ENCODE data around the gene BTN2A1.

BTN2A1 gene

DNA sequence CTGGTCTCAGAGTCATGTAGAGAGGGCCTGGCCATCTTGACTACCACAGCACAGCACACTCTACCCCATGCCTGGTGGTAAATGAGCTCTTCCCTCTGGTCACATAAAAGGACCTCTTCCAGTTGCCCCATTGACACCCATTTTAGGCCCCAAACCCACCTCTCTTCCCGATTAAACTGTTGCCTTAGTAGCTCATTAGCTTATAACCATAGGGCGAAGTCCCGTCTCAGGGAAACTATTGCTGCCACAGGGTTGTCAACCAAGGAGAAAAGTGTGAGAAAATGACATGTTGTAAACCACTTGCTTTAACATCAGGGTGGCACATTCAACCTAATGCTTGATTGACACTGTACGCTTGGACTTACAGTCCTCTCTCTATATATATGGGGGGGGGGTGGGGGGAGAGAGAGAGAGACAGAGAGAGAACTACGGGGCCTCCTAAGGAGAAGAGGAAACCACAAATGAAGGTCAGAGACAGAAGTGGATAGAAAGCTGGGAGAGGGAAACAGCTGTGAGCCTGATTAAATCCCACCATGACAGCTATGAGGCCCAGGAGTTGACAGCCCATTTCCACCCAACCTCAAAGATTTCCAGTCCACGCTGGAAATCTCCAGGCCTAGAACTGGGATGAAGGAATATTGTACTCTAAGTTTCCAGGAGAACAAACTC, 27.5 kb downstream of the BTN2A1 start:
- H3K4me3 Mint-ChIP-seq, result no peak overlapping the region
- H3K9me3 Mint-ChIP-seq, result peaks cover 42% of the 10 kb centered on the region
- peaks cover 7% of the 10 kb centered on the region for H3K27me3 Mint-ChIP-seq (ENCODE audit: low read depth, poor library complexity)
- TF ChIP-seq CTCF (IDR thresholded peaks at IDR 0.05), result no peak
- H3K27ac Mint-ChIP-seq, result no peak overlapping the region
- peaks cover 7% of the 10 kb centered on the region for H3K36me3 Mint-ChIP-seq (ENCODE audit: low read depth)
- no peak for DNase-seq
- H3K4me1 Mint-ChIP-seq, result no peaks in the 10 kb centered on the region

DNA sequence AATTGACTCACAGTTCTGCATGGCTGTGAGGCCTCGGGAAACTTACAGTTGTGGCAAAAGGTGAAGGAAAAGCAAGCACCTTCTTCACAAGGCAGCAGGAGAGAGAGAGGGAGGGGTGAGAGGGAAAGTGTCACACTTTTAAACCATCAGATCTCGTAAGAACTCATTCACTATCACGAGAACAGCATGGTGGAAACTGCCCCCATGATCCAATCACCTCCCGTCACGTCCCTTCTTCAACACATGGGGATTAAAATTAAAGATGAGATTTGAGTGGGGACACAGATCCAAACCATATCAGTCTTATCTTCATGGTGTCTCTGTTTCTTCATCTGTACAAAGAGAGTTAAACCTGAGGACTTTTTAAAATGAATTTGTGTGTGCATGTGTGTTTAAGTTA, 28.6 kb downstream of the BTN2A1 start:
- Mint-ChIP-seq H3K4me3 (no peak overlapping the region), H3K27me3 (ENCODE audit: low read depth, poor library complexity) (no peaks in the 10 kb centered on the region), H3K4me1 (peaks cover 10% of the 10 kb centered on the region), H3K27ac (no peak overlapping the region), H3K9me3 (peaks cover 31% of the 10 kb centered on the region), H3K36me3 (ENCODE audit: low read depth) (peaks cover 7% of the 10 kb centered on the region)
- TF ChIP-seq CTCF (IDR thresholded peaks at IDR 0.05), result no peak
- DNase-seq, result no peak

DNA sequence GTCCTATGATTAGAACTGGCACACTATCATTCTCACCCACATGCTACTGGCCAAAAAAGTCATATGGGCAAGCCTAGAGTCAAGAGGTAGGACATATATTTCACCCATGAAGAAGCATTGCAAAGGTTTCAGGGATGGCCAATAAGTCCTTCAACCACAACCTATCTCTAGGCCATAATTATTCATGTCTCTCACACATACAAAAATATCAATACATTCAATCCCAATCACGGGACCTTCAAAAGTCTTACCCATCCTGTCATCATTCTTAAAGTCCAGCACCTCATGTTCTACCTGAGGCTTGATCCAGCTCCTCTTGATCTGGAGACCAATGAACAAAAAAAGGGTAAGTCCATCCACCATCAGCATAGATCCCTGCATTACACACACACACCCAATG, 29.7 kb downstream of the BTN2A1 start:
- H3K27ac Mint-ChIP-seq, result no peak overlapping the region
- H3K4me1 Mint-ChIP-seq, result peaks cover 19% of the 10 kb centered on the region
- no peak for TF ChIP-seq CTCF (IDR thresholded peaks at IDR 0.05)
- H3K4me3 Mint-ChIP-seq, result no peak overlapping the region
- peaks cover 7% of the 10 kb centered on the region for H3K36me3 Mint-ChIP-seq (ENCODE audit: low read depth)
- peaks cover 28% of the 10 kb centered on the region for H3K9me3 Mint-ChIP-seq
- no peaks in the 10 kb centered on the region for H3K27me3 Mint-ChIP-seq (ENCODE audit: low read depth, poor library complexity)
- no peak for DNase-seq

- peaks cover 18% of the 10 kb centered on the region for H3K9me3 Mint-ChIP-seq
- peaks cover 19% of the 10 kb centered on the region for H3K4me1 Mint-ChIP-seq
- no peak overlapping the region for H3K4me3 Mint-ChIP-seq
- TF ChIP-seq CTCF (IDR thresholded peaks at IDR 0.05), result no peak
- H3K27me3 Mint-ChIP-seq (ENCODE audit: low read depth, poor library complexity), result no peaks in the 10 kb centered on the region
- peaks cover 7% of the 10 kb centered on the region for H3K36me3 Mint-ChIP-seq (ENCODE audit: low read depth)
- DNase-seq, result no peak
- no peak overlapping the region for H3K27ac Mint-ChIP-seq
These were observed 32.5 kb downstream of the BTN2A1 start for GRCh38 chr6:26489996-26490964.

DNA sequence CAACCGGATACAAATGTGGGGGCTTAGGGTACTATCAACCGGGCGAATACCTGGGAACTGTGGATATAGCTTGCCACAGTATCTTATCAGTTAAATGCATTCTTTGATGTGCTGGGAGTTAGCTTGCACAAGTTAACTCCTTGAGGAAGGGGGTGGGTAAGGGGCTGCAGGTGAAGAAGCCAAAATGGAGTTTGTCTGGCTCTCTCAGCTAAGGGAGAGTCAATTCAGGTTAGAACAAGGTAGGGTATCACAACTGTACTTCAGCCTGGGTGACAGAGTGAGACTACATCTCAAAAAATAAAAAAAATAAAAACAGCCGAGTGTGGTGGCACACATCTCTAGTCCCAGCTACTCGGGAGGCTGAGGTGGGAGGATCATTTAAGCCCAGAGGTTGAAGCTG, 33.8 kb downstream of the BTN2A1 start:
- no peak for DNase-seq
- Mint-ChIP-seq H3K27me3 (ENCODE audit: low read depth, poor library complexity) (no peaks in the 10 kb centered on the region), H3K4me1 (peaks cover 19% of the 10 kb centered on the region), H3K9me3 (peaks cover 11% of the 10 kb centered on the region), H3K27ac (no peak overlapping the region), H3K4me3 (no peak overlapping the region), H3K36me3 (ENCODE audit: low read depth) (peaks cover 7% of the 10 kb centered on the region)
- TF ChIP-seq CTCF (IDR thresholded peaks at IDR 0.05), result no peak
